Activated B cell treated with CpG ODN at 0.5 μM for 24 hours (primary cell): ENCODE measurements around the gene SCAANT1. TPM values are rescaled to one million over a fixed set of nuclear protein-coding genes. Genes with fewer than 3 reads are reported as not detected.

Experiments
- ATAC-seq: fragments of 200-7000 bp; cut with Tn5 transposase; one replicate; pipeline ENCODE4 v1.10.0; 2021; ENCODE audit warnings: low read depth, mild to moderate bottlenecking, moderate library complexity
- CTCF ChIA-PET: fragments of 350-600 bp; sonication (Branson Sonifier 250); formaldehyde crosslinking; loops from one replicate; lab custom pipeline; 2021; ENCODE audit warnings: antibody characterized with exemption; lab: Charles Lee
- POLR2A ChIA-PET: fragments of 350-600 bp; sonication (Branson Sonifier 250); formaldehyde crosslinking; loops from one replicate; lab custom pipeline; 2021; ENCODE audit warnings: antibody characterized with exemption; lab: Charles Lee
- DNase-seq: peaks from one replicate; pipeline ENCODE4 v3.0.0; 2022
- H3K27ac Mint-ChIP-seq: one replicate; pipeline ENCODE4 v1.8.0; 2020; ENCODE audit warnings: mixed read lengths
- H3K27me3 Mint-ChIP-seq: one replicate; pipeline ENCODE4 v1.8.0; 2021; ENCODE audit warnings: mixed read lengths
- H3K36me3 Mint-ChIP-seq: one replicate; pipeline ENCODE4 v1.8.0; 2021; ENCODE audit warnings: low read depth, mixed read lengths
- H3K4me1 Mint-ChIP-seq: one replicate; pipeline ENCODE4 v1.8.0; 2021; ENCODE audit warnings: mixed read lengths
- H3K4me3 Mint-ChIP-seq: one replicate; pipeline ENCODE4 v1.8.0; 2020; ENCODE audit warnings: mild to moderate bottlenecking, mixed read lengths
- H3K9me3 Mint-ChIP-seq: one replicate; pipeline ENCODE4 v1.8.0; 2020; ENCODE audit warnings: mixed read lengths
- intact Hi-C: fragments of 100-400 bp; cut with micrococcal nuclease; formaldehyde crosslinking; loops from one replicate; pipeline ENCODE4 v1.15.1; 2024
- total RNA-seq: library from RNA; stranded (reverse); gene quantifications from 2 replicates; pipeline ENCODE4 v1.2.3, GENCODE V29; 2022
- TF ChIP-seq, protein P1 (sequence below): fragments of 200-600 bp; IDR thresholded peaks from one replicate; pipeline ENCODE4 v1.8.0; 2022; ENCODE audit warnings: antibody characterized with exemption, mild to moderate bottlenecking

The SCAANT1 gene
- total RNA-seq, 1 donor from 2014 or later, result not detected

DNA sequence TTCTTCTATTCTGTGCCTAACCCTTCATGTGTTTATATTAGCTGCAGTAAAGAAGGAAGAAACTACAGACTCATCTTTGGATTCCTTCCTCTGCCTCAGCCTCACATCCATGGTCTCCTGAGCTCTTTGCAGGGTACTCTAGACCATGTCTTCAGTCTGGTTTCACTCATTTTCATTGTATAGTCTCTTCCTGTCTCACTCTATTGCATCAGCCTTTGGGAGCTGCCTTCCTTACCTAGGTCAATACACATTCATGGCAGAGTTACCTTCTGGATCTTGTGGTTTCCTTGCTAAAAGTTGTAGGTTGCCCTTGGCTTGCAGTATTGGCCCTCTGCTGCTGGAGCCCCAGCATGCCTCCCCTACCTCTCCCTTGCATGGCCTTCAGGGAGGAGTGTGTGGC is 31.5 kb upstream of the SCAANT1 start:
- TF ChIP-seq, protein P1, sequence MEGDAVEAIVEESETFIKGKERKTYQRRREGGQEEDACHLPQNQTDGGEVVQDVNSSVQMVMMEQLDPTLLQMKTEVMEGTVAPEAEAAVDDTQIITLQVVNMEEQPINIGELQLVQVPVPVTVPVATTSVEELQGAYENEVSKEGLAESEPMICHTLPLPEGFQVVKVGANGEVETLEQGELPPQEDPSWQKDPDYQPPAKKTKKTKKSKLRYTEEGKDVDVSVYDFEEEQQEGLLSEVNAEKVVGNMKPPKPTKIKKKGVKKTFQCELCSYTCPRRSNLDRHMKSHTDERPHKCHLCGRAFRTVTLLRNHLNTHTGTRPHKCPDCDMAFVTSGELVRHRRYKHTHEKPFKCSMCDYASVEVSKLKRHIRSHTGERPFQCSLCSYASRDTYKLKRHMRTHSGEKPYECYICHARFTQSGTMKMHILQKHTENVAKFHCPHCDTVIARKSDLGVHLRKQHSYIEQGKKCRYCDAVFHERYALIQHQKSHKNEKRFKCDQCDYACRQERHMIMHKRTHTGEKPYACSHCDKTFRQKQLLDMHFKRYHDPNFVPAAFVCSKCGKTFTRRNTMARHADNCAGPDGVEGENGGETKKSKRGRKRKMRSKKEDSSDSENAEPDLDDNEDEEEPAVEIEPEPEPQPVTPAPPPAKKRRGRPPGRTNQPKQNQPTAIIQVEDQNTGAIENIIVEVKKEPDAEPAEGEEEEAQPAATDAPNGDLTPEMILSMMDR, result no peak
- no peak overlapping the region for H3K4me3 Mint-ChIP-seq
- H3K27me3 Mint-ChIP-seq, result no peaks in the 10 kb centered on the region
- intact Hi-C loops, result no loop called here
- H3K9me3 Mint-ChIP-seq, result no peaks in the 10 kb centered on the region
- POLR2A ChIA-PET, result no interaction called here
- ATAC-seq (no peak), DNase-seq (no peak)
- H3K27ac Mint-ChIP-seq, result no peak overlapping the region
- CTCF ChIA-PET, result interaction anchor here (0.9 kb wide), 1 partner anchor 15 kb away, joined by 4 read pairs; no protein-coding TSS in a partner anchor
- H3K4me1 Mint-ChIP-seq, result peaks cover 27% of the 10 kb centered on the region
- peaks cover 34% of the 10 kb centered on the region for H3K36me3 Mint-ChIP-seq

DNA sequence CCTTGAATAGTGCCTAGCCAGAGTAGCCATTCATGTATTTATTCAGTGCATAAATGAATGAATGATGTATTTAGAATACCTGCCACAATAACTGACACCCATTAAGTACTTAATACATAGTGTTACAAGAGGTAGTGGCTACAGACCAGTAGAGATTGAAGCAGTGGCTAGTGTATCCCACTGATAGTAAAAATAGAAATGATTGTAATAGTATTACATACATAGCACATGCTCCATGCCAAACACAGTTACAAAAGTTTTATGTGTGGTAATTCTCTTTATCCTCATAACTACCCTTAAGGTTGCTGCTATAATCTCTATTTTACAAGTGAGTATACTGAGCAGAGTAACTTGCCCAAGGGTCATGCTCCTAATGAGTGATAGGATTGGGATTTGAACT is 30.3 kb upstream of the SCAANT1 start:
- no peak for ATAC-seq
- intact Hi-C loops, result no loop called here
- Mint-ChIP-seq H3K9me3 (no peaks in the 10 kb centered on the region), H3K27ac (no peak overlapping the region), H3K4me1 (peaks cover 29% of the 10 kb centered on the region), H3K4me3 (no peak overlapping the region), H3K27me3 (no peaks in the 10 kb centered on the region), H3K36me3 (peaks cover 28% of the 10 kb centered on the region)
- ChIA-PET CTCF (no interaction called here), POLR2A (no interaction called here)
- DNase-seq, result no peak
- TF ChIP-seq, protein P1, result no peak

DNA sequence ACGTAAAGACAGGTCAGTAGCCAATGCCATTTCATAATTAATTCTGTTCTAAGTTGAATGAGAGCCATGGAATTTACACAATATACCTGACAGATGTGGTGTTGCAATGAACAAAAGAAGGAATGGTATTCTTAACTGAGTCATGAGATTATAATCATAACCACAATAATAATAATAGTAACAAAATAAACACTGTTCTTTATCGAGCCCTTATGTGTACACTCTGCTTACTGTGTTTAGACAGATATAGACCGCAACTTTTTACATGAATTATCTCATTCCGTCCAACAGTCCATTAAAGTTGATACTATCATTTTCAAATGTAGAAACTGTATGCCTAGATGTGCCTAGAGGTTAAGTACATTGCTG is 28.2 kb upstream of the SCAANT1 start:
- Mint-ChIP-seq H3K4me3 (no peak overlapping the region), H3K9me3 (no peaks in the 10 kb centered on the region), H3K36me3 (peaks cover 23% of the 10 kb centered on the region), H3K4me1 (peaks cover 31% of the 10 kb centered on the region), H3K27ac (no peak overlapping the region), H3K27me3 (no peaks in the 10 kb centered on the region)
- intact Hi-C loops, result no loop called here
- TF ChIP-seq, protein P1, result no peak
- ATAC-seq, result no peak
- CTCF ChIA-PET, result interaction anchor here (1.7 kb wide), 1 partner anchor 21 kb away, joined by 5 read pairs; no protein-coding TSS in a partner anchor
- no peak for DNase-seq
- POLR2A ChIA-PET, result no interaction called here

DNA sequence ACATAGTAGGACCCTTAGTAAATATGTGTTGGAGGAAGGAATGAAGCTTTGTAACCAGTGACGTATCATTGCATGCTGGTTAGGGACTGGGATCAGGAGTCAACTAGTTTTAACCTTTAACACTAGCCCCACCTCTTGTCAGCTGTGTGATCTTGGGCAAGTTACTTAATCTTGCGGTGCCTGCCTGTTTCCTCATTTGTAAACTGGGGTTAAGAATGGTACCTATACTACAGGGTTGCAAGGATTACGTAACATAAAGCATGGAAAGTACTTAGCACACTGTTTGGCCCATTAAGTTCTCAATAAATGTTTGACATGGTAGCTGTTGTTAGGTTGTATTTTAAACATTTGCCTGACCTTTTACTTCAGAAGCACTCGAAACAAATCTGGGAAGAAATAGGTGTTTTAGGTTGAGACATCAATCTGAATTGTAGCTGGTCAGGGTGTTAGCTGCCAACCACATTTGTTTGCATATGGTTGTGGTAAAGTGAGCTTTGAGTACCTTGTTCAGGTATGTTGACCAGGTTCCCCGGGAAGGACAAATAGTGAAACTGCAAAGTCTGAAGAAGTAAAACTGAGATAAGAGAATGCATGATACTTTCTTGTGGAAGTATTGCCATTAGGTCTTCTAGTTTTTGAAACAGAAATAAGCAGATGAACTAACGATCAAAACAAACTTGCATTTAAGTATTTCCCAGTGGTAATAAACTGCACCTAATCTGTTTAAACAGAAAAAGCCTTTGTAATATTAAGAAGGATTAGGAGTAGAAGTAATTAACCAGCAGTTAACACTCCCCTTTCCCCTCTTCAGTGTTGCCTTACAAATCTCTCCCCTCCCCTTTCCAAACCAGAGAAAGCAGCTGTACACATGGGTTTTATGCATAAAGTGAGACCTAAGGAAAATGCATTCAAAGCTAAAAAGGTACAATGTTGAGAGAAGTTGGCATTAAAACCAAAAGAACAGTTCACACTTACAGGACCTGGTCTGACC is 25.8 kb upstream of the SCAANT1 start:
- H3K27me3 Mint-ChIP-seq, result no peaks in the 10 kb centered on the region
- peaks cover 6% of the 10 kb centered on the region for H3K36me3 Mint-ChIP-seq
- intact Hi-C loops, result loop anchor here (1.0 kb wide), 1 partner anchor 11 kb away; no protein-coding TSS in a partner anchor
- TF ChIP-seq, protein P1, result no peak
- H3K4me1 Mint-ChIP-seq, result peaks cover 49% of the 10 kb centered on the region
- DNase-seq (no peak), ATAC-seq (peak; percentile 59)
- ChIA-PET POLR2A (no interaction called here), CTCF (interaction anchor here (0.8 to 2.2 kb wide), 5 partner anchors 10 to 57 kb away, joined by 3 to 9 read pairs (median 4); no protein-coding TSS in a partner anchor)
- no peak overlapping the region for H3K4me3 Mint-ChIP-seq
- H3K9me3 Mint-ChIP-seq, result no peaks in the 10 kb centered on the region
- H3K27ac Mint-ChIP-seq, result peak overlapping the region; percentile 64

DNA sequence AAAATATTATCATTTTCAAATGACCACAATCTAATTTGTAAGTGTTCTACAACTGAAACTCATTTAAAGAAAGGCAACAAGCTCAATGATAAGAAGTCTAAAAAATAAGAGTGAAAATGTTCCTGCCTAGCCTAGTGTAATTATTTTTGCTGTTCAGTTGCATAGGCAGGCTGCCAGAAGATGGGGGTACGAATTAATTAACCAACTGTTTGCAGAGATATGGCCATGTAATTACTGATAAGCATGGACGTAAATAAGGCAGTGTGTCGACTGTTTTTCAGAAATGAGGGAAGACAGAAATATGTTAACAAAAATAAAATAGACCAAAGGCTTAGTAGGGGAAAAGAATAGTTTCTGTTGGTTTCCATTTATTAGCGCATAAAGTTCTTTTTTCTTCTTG is 24.7 kb upstream of the SCAANT1 start:
- no peak overlapping the region for H3K4me3 Mint-ChIP-seq
- H3K27ac Mint-ChIP-seq, result no peak overlapping the region
- peaks cover 58% of the 10 kb centered on the region for H3K4me1 Mint-ChIP-seq
- H3K36me3 Mint-ChIP-seq, result peaks cover 3% of the 10 kb centered on the region
- TF ChIP-seq, protein P1, result no peak
- DNase-seq (no peak), ATAC-seq (no peak)
- no peaks in the 10 kb centered on the region for H3K9me3 Mint-ChIP-seq
- CTCF ChIA-PET, result interaction anchor here (1.2 to 2.2 kb wide), 3 partner anchors 25 to 58 kb away, joined by 4 to 9 read pairs (median 5); no protein-coding TSS in a partner anchor
- no peaks in the 10 kb centered on the region for H3K27me3 Mint-ChIP-seq
- intact Hi-C loops, result no loop called here
- POLR2A ChIA-PET, result no interaction called here
